Activated T-cell treated with anti-CD3 and anti-CD28 coated beads, Interleukin-2, amount 50 U/mL, for 1 hour (primary cell): ENCODE results near the gene PDGFD.

Experiments used
- DNase-seq: peaks from one replicate; pipeline ENCODE4 v3.0.0-alpha.2; 2020

The PDGFD gene

DNA sequence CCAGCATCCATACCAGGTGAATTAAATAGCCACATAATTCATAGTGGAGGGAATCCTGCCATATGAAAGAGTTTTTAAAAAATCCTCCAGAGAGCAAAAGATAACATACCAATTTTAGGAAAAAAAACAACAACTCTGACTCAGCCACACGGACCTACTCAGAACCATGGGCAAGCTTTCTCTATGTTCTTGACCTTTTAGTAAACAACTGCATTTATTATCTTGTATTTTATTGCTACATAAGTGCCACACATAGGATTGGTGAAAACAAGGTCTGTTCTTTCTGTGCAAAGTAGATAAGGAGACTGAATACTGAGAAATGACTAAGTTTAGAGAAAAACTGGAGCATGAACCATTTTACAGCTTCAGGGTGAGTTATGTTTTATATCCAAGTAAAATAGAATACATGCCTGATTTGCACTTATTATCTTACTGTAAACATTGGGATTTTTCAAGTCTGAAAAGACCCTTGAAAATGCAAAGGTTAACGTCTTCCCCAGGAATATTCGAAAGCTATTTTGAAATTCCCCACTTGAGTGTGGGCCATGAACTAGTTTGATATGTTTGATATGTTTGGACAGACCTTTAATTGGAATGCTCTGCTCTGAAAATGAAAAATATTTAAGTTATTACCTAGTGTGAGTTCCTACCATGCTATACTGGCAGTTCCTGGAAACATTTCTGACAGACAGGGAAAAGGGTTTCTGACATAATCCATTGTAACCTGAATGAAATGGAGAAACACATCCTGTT lies 217.0 kb downstream of the PDGFD start:
- DNase-seq: no peak

DNA sequence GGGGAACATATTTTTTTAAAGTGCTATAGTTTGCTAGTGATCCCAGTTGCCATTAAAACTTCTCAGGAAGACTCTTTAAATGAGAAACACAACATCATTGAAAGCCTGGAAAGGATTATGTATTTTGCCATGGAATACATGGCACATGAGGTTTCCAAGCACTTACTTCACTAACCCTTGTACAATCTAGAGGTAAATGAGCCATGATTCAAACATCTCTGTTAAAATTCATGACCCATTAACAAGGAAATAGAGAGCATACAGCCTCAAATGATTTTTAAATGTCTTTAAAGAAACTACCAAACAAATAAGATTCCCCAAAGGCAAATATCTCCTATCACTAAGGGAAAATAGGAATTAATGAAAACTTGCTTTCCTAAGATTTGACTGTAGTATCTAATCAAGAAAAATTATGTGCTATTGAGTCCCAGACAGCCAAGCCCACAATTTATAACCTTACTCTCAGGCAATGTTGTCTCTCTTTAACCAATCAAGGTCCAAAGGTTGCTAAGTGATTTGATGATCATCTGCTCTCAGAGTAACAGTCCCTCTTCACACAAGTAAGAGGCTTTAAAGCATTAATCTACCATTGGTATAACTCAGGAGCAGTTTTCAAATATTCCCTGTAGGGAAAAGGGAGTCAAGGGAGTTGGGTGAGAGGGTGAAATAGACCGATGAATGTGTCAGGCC lies 219.6 kb downstream of the PDGFD start:
- no peak for DNase-seq

DNA sequence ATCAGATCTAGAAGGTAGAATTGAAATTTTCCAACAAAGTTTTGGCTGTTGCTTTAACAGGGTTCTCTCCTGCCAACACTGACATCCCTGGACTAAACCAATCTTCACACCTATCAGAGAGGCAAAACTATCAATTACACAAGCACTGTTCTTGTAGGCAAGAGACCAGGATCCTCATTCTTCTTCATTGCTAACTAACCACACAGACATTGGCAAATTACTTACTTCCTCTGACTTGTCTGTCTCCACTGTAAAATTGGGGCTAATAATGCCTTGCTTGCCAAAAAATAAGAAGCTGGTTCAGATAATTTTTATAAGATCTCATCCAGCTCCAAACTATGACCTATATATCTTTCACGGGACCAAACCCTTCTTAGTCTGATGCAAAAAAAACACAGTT lies 221.3 kb downstream of the PDGFD start:
- no peak for DNase-seq

DNA sequence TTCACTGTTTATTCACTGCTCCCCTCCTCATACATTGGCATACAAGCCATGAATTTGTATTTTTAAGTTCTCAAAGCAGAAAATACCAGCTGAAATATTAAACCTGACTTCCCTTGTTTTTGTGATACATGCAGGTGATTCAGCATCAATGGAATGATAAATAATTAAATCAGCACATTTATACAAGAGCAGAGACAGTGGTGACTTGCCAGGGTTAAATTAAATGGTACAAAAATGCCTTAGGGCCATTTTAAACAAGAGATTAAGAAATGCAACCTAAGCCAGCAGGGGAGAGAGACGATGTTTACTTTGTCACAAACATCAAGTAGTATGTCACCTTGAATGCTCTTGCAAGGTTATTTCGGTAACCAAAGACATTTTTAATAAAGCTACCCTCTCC lies 223.4 kb downstream of the PDGFD start:
- no peak for DNase-seq

DNA sequence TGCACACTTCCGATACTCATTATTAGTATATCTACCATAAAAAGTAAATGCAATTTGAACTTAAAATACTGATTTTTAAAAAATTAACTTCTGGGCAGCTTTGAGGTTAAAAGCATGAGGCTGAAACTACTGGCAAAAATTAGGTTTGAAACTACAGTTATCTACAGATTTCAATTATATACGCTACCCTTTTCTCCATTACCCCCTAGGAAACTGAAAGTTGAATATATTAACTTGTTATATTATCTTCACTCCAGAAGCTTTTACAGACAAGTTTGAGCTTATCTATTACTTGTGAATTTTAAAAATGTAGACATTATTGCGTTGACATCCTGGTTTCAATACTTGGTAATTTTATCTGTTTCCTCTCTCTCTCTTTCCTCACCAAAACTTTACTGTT lies 224.3 kb downstream of the PDGFD start:
- DNase-seq: no peak

DNA sequence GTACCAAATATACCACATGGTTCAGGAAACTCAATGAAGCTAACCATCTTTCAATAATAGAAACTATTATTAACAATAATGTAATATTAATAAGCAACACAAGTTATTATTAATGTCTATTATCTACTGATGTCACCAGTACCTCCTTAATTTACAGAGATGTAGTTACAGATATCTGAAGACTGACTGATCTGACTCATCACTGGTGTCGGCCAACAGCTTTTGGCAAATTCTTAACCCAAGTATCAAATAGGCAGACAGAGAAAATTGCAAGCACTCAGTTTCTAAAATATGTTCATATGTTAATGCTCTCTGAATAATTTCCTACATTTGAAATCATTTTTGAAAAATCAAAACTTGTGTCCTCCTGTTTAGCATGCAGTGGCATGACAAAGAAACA lies 227.9 kb downstream of the PDGFD start:
- DNase-seq: no peak

DNA sequence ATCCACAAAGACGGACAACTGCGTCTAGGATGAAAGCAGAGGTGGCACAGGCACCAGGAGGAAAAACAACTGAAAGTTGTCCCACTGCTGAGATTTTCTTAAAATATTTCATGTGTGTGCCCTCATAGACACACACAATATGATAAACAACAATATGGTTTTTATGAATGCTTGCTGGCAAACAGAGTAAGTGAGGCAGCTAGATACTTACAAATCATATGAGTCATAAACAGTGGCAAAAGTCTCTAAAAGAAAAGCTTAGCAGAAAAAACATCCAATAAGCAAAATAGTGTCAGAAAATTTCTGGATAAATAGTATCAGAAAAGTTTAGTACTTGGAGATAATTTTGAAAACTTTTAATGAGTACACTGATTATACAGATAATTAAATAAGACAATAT lies 228.7 kb downstream of the PDGFD start:
- DNase-seq: no peak

DNA sequence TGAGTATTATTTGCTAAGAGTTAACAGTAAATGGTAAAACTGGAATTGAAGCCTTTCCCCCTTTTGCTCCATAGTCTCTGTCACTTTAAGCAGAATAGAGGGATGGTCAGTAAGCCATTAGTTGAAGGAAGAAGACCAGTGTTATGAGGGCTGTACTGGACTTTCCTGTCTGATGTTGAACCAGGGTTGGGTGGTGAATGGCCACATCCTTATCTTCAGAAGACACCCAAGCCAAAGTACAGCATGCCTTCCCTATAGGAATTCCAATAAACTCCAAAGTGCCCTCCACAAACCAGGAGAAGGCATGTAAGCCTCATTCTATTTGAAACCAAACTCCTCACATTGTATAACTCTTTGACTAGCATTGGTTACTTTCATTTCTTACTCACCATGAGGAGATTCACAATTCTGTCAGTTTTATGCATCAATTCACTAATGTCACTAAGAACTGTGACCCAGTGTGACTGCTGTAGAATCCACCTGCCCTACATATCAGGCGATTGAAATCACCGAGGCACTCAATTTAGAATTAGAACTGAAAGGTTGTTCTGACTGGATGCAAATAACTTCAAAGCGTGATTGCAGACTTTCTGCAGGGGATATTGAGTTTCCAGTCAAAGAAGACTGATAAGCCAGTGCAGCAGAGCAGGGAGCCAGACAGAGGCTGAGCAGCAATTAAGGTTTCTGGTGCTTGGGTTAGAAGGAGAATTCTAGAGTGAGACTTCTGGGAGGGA lies 234.6 kb downstream of the PDGFD start:
- no peak for DNase-seq

DNA sequence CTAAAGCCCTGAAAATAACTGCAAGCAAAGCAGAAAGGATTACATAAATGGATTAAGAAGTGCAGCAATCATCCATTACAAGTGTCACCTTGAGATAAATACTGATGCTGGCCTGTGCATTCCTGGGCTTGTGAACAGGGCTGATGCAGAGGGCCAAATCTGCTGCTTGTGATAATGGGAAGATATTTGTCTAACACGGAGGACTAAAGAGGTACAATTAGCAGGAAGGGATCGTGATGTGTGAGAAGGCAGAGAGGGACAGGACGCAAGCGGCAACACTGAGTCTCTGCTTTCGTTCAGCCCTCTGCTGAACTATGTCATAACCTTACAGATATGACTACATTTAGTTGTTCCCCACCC lies 235.2 kb downstream of the PDGFD start:
- no peak for DNase-seq

DNA sequence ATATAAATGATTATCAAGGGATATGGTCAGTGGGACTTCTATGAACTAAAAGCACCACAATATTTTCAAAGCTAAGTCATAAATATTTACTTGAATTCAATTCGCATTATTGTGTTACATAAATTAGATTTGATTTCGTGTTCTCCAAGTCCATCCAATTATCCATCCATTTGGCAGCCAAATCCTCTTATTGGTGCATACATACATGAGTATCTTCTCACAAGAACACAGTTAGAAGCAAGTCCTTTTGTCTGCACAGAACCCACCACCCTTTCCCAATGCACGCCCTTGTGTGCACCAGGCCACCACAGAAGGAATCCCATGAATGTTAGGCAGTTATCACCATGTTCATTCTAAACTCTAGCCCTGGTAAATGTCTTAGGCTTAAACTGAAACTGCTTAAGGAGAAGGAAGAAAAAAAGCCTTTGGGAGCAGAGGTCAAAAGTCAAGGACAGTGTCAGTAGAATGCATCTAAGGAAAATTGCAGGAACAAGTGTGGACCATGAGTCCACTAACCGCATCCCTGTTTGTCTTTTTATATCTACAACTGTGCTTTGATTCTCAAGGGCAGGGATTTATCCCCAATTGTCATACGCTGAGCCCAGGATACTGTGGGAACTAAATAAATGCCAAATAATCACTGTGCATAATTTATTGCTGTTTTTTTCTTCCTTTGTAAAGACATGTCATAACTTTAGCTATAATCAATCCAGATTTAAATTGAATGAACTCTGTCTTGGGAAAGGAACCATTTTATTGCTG lies 235.7 kb downstream of the PDGFD start:
- no peak for DNase-seq

DNA sequence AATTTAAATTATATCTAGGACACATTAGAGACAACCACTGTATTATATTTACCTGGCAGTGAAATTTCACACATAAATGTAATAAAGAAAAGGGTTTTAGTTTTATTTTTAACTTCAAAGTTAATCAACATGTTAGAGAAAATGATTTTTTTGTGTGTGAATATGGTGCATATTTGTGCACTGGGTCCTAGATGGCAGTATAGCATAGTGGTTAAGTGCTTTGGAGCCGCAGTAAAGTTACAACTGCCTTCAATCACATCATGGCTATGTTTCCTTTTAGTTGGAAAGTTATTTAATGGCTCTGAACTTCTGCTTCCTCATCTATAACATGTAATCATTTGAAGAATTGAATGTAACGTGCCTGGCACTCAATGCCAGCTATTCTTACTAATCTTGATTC lies 236.4 kb downstream of the PDGFD start:
- no peak for DNase-seq

DNA sequence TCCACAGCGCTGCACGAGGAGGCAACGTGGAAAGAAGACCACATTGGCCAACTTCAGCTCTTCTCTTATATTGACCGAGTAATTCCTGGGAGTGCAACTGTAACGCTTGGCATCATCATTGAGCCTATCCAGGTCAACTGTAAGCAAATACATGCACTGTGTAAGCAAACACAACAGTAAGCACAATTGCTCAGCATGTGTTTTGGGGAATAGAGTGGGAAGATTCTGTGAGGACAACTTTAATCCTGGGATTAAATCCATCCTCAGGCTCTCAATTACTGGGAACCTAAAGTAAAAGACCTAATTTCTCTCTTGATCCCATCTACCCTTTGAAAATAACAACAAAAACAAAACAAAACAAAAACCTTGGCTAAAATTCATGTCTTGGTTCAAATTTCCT lies 237.0 kb downstream of the PDGFD start:
- no peak for DNase-seq

DNA sequence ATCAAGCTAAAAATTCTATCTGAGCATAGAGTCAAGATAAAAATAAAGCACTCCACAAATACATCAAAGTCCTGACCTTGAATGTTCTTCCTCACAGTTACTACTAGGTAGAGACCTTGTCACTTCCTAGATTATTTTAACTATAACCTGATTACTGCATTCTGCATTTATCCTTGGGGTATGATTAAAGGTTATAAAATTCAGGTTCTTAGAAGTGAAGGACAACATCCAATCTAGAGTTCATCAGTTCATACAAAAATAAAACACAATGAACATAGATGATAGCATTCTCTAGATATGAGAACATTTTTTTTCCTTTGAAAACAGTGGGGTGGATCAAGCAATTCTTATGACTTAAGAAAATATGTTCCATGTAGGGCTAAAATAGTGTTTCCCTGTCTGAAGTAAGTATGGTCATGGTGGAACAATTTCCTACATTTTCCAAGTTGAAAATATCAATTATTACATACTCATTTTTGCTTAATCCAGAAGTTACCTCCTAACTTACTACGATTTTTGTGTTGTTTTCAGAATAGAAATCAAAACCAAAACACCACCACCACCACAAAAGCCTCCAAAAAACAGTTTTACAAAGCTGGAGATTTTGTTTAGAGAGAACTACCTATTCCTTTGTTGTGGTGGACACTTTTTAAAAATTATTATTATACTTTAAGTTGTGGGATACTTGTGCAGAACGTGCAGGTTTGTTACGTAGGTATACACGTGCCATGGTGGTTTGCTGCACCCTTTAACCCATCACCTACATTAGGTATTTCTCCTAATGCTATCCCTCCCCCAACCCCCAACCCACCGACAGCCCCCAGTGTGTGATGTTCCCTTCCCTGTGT lies 239.6 kb downstream of the PDGFD start:
- DNase-seq: no peak

DNA sequence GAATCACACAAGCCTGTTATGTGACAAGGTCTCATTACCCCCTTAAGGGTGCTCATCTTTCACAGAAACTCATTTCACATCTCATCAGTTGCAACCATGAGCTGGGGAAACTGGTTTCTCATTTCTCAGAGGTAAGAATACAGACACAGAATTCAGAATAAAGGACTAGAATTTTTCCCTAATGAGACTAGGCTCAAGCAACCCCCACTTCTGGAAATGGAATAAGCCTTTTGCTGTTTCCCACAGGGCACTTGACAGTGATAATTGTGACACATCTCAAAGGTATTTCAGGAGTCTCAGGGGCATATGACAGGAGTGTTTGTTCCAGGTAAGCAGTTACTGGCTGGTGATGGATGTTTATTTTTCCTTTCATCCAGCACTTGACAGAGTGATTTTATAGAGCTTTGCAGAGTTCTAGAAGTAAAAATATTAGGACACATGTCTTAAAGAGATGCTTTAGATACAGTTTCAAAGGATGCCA lies 240.5 kb downstream of the PDGFD start:
- no peak for DNase-seq

DNA sequence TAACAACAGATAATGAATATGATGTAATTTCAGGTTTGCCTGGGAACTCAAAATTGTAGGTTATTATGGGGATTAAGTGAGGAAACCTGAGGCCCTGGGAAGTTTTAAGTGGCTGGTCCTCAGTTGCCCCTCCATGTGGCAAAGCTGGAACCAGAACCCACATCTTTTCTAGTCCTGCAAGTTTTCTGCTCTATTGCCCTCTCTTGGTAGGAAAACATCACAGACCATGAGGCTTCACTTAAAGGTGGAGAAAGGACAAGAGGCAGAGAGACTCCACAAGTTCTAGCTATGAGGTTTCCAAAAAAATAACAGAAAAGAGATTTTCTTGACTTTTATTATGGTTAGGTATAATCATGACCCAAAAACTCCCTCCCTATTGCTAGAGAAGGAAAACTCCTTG lies 243.0 kb downstream of the PDGFD start:
- DNase-seq: no peak

DNA sequence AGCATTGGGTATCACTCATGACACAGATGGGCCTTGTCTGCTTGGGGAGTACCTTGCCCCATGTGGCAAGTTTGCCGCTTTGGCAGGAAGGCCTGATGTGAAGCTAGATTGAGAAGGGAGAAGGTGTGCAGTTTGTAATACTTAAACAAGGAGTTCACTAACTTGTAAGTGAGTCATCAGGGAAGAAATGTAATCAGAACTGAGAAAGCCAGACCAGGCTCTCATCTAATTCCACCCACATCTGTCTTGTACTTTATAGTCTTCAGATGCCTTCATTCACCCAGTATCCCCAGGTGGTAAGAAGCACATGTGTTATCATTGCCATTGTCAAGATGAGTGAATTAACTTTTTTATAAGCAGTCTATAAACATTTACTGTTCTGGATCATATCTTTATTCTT lies 243.5 kb downstream of the PDGFD start:
- no peak for DNase-seq

DNA sequence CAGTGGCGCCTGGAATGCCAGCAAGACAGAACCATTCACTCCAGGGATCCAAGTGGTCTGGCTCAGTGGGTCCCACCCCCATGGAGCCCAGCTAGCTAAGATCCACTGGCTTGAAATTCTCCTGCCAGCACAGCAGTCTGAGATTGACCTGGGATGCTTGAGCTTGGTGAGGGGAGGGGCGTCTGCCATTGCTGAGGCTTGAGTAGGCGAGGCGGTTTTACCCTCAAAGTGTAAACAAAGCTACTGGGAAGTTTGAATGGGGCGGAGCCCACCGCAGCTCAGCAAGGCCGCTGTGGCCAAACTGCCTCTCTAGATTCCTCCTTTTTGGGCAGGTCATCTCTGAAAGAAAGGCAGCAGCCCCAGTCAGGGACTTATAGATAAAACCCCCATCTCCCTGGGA lies 253.2 kb downstream of the PDGFD start:
- DNase-seq: no peak

DNA sequence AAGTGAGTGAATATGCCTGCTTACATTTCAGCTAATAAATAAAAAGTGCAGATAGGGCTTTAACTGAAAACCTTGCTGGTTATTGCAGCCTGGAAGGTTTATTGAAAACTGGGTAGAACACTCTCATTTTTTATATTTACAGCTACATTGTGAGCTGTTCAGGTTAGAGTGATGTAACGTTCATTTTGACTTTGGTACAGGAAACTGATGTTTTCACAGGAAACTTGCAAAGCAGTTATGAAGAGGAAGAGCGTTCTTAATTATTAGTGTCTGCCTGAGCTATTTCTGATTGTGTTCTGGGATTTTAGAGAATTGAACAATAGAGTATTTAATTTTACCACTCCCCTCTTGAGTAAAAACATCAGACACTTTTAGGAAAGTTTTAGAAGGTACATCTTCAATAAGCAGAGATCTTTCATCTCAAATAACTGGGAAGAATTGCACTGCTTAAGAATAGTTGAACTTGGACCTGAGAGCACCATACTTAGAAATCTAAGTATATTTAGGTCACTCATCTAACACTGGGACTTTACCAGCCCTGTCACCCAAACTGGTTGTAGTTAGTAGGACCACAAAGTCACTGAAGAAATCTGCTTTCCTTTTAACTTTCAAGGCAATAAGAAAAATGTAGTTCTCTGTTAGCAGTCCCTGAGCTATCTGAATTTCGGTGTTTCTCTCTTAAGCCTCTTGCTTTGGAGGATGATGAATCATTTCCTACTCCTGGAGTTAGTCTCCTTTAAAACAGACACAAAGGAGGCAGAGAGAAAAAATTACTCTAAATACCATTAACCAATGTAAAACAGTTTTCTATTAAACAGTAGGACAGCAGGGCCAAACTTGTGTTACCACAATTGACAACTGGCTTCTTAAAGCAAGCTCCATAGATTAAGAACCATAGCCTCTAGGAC lies 256.1 kb downstream of the PDGFD start:
- DNase-seq: no peak

DNA sequence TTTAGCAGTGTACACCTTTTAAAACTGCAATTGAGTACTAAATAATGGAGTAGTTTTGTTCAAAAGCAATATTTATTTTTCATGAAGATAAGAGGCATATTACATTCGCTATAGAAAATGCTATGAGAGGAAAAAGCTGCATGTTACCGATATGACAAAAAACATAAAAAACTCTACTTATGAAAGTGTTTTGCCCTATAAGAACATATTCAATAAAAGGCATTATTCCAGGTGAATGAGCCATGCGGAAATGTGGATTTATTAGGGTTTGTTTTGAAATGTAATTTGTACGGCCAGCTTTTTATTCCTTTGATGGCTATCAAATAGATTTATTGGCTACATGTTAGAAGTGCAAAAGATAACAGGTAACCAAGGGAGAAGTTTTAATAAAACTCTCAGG lies 256.8 kb downstream of the PDGFD start:
- DNase-seq: no peak

DNA sequence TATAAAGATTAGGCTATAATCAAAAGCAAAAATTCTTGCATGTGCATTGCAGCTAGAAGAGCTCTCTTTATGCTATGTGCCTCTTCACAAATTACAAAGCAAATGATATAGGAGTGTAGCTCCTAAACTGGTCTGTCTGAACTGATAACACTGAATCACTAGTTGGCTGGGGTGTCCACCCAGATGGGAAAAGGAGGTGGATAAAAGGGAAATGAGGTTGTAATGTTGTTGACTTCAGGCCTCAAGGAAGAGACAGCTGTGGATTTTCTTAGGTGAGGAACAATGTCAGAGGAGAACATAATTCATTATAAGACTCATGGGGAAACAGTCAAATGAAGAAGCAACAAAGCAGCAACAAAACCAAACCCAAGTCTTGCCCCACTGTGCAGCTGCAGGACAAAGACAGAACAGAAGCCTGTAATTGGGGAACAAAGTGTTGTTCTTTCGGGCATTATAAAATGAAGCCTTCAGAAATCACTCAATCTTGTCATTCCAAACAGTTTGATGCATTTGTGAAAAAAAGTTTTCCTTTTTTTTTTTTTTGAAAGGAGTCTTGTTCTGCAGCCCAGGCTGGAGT lies 257.6 kb downstream of the PDGFD start:
- DNase-seq: no peak

DNA sequence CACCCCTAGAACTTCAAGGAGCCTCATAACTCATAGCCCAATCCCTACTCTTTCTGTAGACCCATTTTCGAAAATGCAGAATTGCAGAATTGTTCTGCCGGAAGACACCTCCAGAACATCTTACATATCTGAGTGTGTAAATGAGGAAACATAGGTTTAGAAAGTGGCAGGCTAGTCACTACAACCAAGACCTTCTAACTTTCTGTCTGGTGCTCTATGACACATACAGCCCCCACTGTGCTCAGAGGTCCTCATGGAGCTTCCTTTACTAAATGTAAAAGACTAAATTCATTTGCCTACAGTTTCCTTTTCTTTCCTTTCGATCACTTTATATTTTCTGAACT lies 259.7 kb downstream of the PDGFD start:
- no peak for DNase-seq
